Tibial nerve (tissue), 4 donors: ENCODE measurements around the gene SLC16A11.

ENCODE experiments used
- CTCF ChIP-seq, 5 experiments: fragments of 200-600 bp in 3 of 5; fragments of 450-650 bp in 2 of 5; sonication (generic) in 3 of 5; IDR thresholded peaks; one replicate each; pipeline ENCODE4 v1.5.1; 2016 to 2019; ENCODE audit warnings: antibody characterized with exemption in 5 of 5, mild to moderate bottlenecking in 3 of 5, moderate library complexity in 2 of 5
- EP300 ChIP-seq, 2 donors: sonication (generic); formaldehyde crosslinking; IDR thresholded peaks; one replicate each; pipeline ENCODE4 v1.6.1; 2017; ENCODE audit warnings: antibody characterized with exemption in 2 of 2, mild to moderate bottlenecking in 1 of 2
- POLR2A ChIP-seq, 2 donors: fragments of 450-650 bp; IDR thresholded peaks; one replicate each; pipeline ENCODE4 v1.6.1; 2017; ENCODE audit warnings: antibody characterized with exemption in 2 of 2, mild to moderate bottlenecking in 2 of 2, moderate library complexity in 2 of 2

GRCh38 chr17:7019839-7020519 lies 23.9 kb downstream of the SLC16A11 start:
- TF ChIP-seq POLR2A (IDR thresholded peaks at IDR 0.05): no peak
- TF ChIP-seq CTCF (IDR thresholded peaks at IDR 0.05): no peak
- no peak for TF ChIP-seq EP300 (IDR thresholded peaks at IDR 0.05)
